ENCODE measurements around the gene FIBCD1. TPM values are rescaled to one million over a fixed set of nuclear protein-coding genes. Genes with fewer than 3 reads are reported as not detected.

Gene FIBCD1
- polyA plus RNA-seq, 1 donor (not counting 4 experiments of a cell fraction or from before 2014, with no cell fraction given) = 0.79 TPM

GRCh38 chr9:130922893-130923610, 16.0 kb downstream of the FIBCD1 start:
- no peaks in the 10 kb centered on the region for H3K9me1 ChIP-seq (ENCODE audit: control insufficient read depth, extremely low read depth, insufficient read depth, low read length)
- H2AFZ ChIP-seq (ENCODE audit: control insufficient read depth, low read length) = no peak overlapping the region
- no peak for TF ChIP-seq EZH2 (IDR thresholded peaks at IDR 0.05; ENCODE audit: low read length)
- TF ChIP-seq CTCF (optimal IDR thresholded peaks at IDR 0.05 in 1 of 3, IDR thresholded peaks at IDR 0.05 in 1 of 3, conservative IDR thresholded peaks at IDR 0.05 in 1 of 3; ENCODE audit: extremely low read depth in 1 of 3, insufficient read depth in 2 of 3, low read length in 3 of 3) = no peak
- DNase-seq (ENCODE audit: low read depth, low spot score) = no peak
- H3K9ac ChIP-seq (ENCODE audit: control insufficient read depth, extremely low read depth, insufficient read depth, low read length) = no peak overlapping the region
- H3K4me3 ChIP-seq (ENCODE audit: control insufficient read depth in 2 of 3, extremely low read depth in 1 of 3, insufficient read depth in 2 of 3, low read depth in 1 of 3, low read length in 3 of 3) = no peak overlapping the region
- dilution Hi-C loops (cut with MboI; ENCODE audit: extremely low pct_ligation_motif_present, low sequenced_read_pairs) = no loop called here
- no peak overlapping the region for H3K27ac ChIP-seq (ENCODE audit: control insufficient read depth, insufficient read depth, low read length)
- no peaks in the 10 kb centered on the region for H3K36me3 ChIP-seq (ENCODE audit: control insufficient read depth in 2 of 2, extremely low read depth in 1 of 2, insufficient read depth in 2 of 2, low read length in 2 of 2)
- H3K4me2 ChIP-seq (ENCODE audit: control insufficient read depth, extremely low read depth, insufficient read depth, low read depth, low read length) = no peak overlapping the region
- H3K9me3 ChIP-seq (ENCODE audit: control insufficient read depth, low read depth, low read length) = no peaks in the 10 kb centered on the region
- H3K79me2 ChIP-seq (ENCODE audit: control insufficient read depth, insufficient read depth, low read length) = no peaks in the 10 kb centered on the region
- H3K27me3 ChIP-seq (ENCODE audit: control insufficient read depth, extremely low read depth, insufficient read depth, low read length) = peaks cover 59% of the 10 kb centered on the region
- no peak for FAIRE-seq
- H4K20me1 ChIP-seq (ENCODE audit: control insufficient read depth, extremely low read depth, insufficient read depth, low read length) = no peaks in the 10 kb centered on the region
- peaks cover 4% of the 10 kb centered on the region for H3K4me1 ChIP-seq (ENCODE audit: control insufficient read depth, extremely low read depth, insufficient read depth, low read length)

GRCh38 chr9:130921989-130922892, 16.8 kb downstream of the FIBCD1 start:
- dilution Hi-C loops (cut with MboI; ENCODE audit: extremely low pct_ligation_motif_present, low sequenced_read_pairs) = no loop called here
- Histone ChIP-seq H3K4me1 (ENCODE audit: control insufficient read depth, extremely low read depth, insufficient read depth, low read length) (no peaks in the 10 kb centered on the region), H2AFZ (ENCODE audit: control insufficient read depth, low read length) (no peak overlapping the region), H3K9ac (ENCODE audit: control insufficient read depth, extremely low read depth, insufficient read depth, low read length) (no peak overlapping the region), H3K36me3 (ENCODE audit: control insufficient read depth in 2 of 2, extremely low read depth in 1 of 2, insufficient read depth in 2 of 2, low read length in 2 of 2) (no peaks in the 10 kb centered on the region), H4K20me1 (ENCODE audit: control insufficient read depth, extremely low read depth, insufficient read depth, low read length) (no peaks in the 10 kb centered on the region), H3K27me3 (ENCODE audit: control insufficient read depth, extremely low read depth, insufficient read depth, low read length) (peaks cover 67% of the 10 kb centered on the region), H3K4me3 (ENCODE audit: control insufficient read depth in 2 of 3, extremely low read depth in 1 of 3, insufficient read depth in 2 of 3, low read depth in 1 of 3, low read length in 3 of 3) (no peak overlapping the region), H3K79me2 (ENCODE audit: control insufficient read depth, insufficient read depth, low read length) (no peaks in the 10 kb centered on the region), H3K9me3 (ENCODE audit: control insufficient read depth, low read depth, low read length) (no peaks in the 10 kb centered on the region), H3K27ac (ENCODE audit: control insufficient read depth, insufficient read depth, low read length) (no peak overlapping the region), H3K9me1 (ENCODE audit: control insufficient read depth, extremely low read depth, insufficient read depth, low read length) (no peaks in the 10 kb centered on the region), H3K4me2 (ENCODE audit: control insufficient read depth, extremely low read depth, insufficient read depth, low read depth, low read length) (no peak overlapping the region)
- DNase-seq (ENCODE audit: low read depth, low spot score) (no peak), FAIRE-seq (no peak)
- TF ChIP-seq EZH2 (IDR thresholded peaks at IDR 0.05; ENCODE audit: low read length) (no peak), CTCF (optimal IDR thresholded peaks at IDR 0.05 in 1 of 3, IDR thresholded peaks at IDR 0.05 in 1 of 3, conservative IDR thresholded peaks at IDR 0.05 in 1 of 3; ENCODE audit: extremely low read depth in 1 of 3, insufficient read depth in 2 of 3, low read length in 3 of 3) (no peak)

All from keratinocyte (primary cell).